Measurements from ENCODE around the gene ATP13A5. TPM values are rescaled to one million over a fixed set of nuclear protein-coding genes. Genes with fewer than 3 reads are reported as not detected.

The ATP13A5 gene
- total RNA-seq, 4 donors from 2014 or later, result 1.4 TPM; not detected in 3

GRCh38 chr3:193229851-193230420 lies 148.6 kb downstream of the ATP13A5 start:
- ATAC-seq, result no peak
- Histone ChIP-seq H3K27me3 (no peaks in the 10 kb centered on the region), H3K4me3 (no peak overlapping the region), H3K9me3 (no peaks in the 10 kb centered on the region), H3K4me1 (no peaks in the 10 kb centered on the region), H3K27ac (no peak overlapping the region), H3K36me3 (no peaks in the 10 kb centered on the region)
- no peak for TF ChIP-seq EP300 (IDR thresholded peaks at IDR 0.05)
- 76 to 93% methylated on average over 2 to 3 of the region's 4 CpGs for WGBS, 2 donors (ENCODE audit: low coverage in 1 of 2)

- WGBS, 2 donors (ENCODE audit: low coverage in 1 of 2), result 86% methylated on average over 5 of the region's 6 CpGs; no CpG with 5 or more reads in 1 of the 2 donors
- Histone ChIP-seq H3K4me3 (no peak overlapping the region), H3K27ac (no peak overlapping the region), H3K27me3 (no peaks in the 10 kb centered on the region), H3K4me1 (no peaks in the 10 kb centered on the region), H3K36me3 (no peaks in the 10 kb centered on the region), H3K9me3 (no peaks in the 10 kb centered on the region)
- TF ChIP-seq CTCF (IDR thresholded peaks at IDR 0.05) (no peak), POLR2AphosphoS5 (IDR thresholded peaks at IDR 0.05) (no peak), POLR2A (IDR thresholded peaks at IDR 0.05) (no peak), EP300 (IDR thresholded peaks at IDR 0.05) (no peak)
- ATAC-seq, result no peak
Observed at GRCh38 chr3:193228206-193228605, 150.3 kb downstream of the ATP13A5 start.

- no peak overlapping the region for H3K27ac ChIP-seq
- H3K4me1 ChIP-seq, result no peaks in the 10 kb centered on the region
- no peak for ATAC-seq
- H3K4me3 ChIP-seq, result no peak overlapping the region
- 86 to 90% methylated on average over 5 to 6 of the region's 6 CpGs for WGBS, 2 donors (ENCODE audit: low coverage in 1 of 2)
- no peaks in the 10 kb centered on the region for H3K36me3 ChIP-seq
- no peaks in the 10 kb centered on the region for H3K9me3 ChIP-seq
- no peaks in the 10 kb centered on the region for H3K27me3 ChIP-seq
- TF ChIP-seq POLR2A (IDR thresholded peaks at IDR 0.05) (no peak), POLR2AphosphoS5 (IDR thresholded peaks at IDR 0.05) (no peak), CTCF (IDR thresholded peaks at IDR 0.05) (no peak), EP300 (IDR thresholded peaks at IDR 0.05) (no peak)
Observed at GRCh38 chr3:193225302-193226125, 153.0 kb downstream of the ATP13A5 start.

Other genes with a start within 250 kb of the ATP13A5 start
- 1 to 10 TPM in 1 of 4 donors, under 1 TPM in 1, not detected in 2; 0.54 to 2.7 TPM for gene PLAAT1, start 137.5 kb downstream of the ATP13A5 start, total RNA-seq
- 1 to 10 TPM in 1 of 4 donors, under 1 TPM in 2, not detected in 1; 0.13 to 2.3 (median 0.16) TPM for gene ATP13A4, start 176.1 kb upstream of the ATP13A5 start, total RNA-seq
- gene OPA1, start 214.5 kb upstream of the ATP13A5 start, total RNA-seq, result 10 to 100 TPM; 52.6 to 70.4 (median 57.9) TPM